Activated CD4-positive, alpha-beta T cell treated with anti-CD3 and anti-CD28 coated beads, Interleukin-2, amount 10 ng/mL, durations not matched to agents 24 days and 14 days (primary cell): ENCODE measurements around the gene CRTC3. TPM values are rescaled to one million over a fixed set of nuclear protein-coding genes. Genes with fewer than 3 reads are reported as not detected.
A peak's percentile ranks its signal among the peaks of the same experiment; 100 is the strongest.
"Not testable (repeated sequence)": the region's sequence is repeated elsewhere in the genome, so short reads cannot be mapped to it uniquely, and the experiment has no call there.

Experiments used
- DNase-seq: peaks from one replicate; pipeline ENCODE4 v3.0.0; 2022
- H3K27ac Mint-ChIP-seq: one replicate; pipeline ENCODE4 v1.8.0; 2022; ENCODE audit warnings: mild to moderate bottlenecking, mixed read lengths
- H3K27me3 Mint-ChIP-seq: one replicate; pipeline ENCODE4 v1.8.0; 2022; ENCODE audit warnings: mixed read lengths
- H3K36me3 Mint-ChIP-seq: one replicate; pipeline ENCODE4 v1.8.0; 2022; ENCODE audit warnings: low read depth, mild to moderate bottlenecking, mixed read lengths
- H3K4me1 Mint-ChIP-seq: one replicate; pipeline ENCODE4 v1.8.0; 2021; ENCODE audit warnings: mixed read lengths
- H3K4me3 Mint-ChIP-seq: one replicate; pipeline ENCODE4 v1.8.0; 2022; ENCODE audit warnings: mild to moderate bottlenecking, moderate library complexity, mixed read lengths
- H3K9me3 Mint-ChIP-seq: one replicate; pipeline ENCODE4 v1.8.0; 2021; ENCODE audit warnings: mixed read lengths
- intact Hi-C: fragments of 100-400 bp; cut with micrococcal nuclease; formaldehyde crosslinking; loops from one replicate; pipeline ENCODE4 v1.15.1; 2023
- total RNA-seq: library from RNA; stranded (reverse); gene quantifications from 2 replicates; pipeline ENCODE4 v1.2.3, GENCODE V29; 2022

The CRTC3 gene
- total RNA-seq, 1 donor from 2014 or later = 54.2 TPM

DNA sequence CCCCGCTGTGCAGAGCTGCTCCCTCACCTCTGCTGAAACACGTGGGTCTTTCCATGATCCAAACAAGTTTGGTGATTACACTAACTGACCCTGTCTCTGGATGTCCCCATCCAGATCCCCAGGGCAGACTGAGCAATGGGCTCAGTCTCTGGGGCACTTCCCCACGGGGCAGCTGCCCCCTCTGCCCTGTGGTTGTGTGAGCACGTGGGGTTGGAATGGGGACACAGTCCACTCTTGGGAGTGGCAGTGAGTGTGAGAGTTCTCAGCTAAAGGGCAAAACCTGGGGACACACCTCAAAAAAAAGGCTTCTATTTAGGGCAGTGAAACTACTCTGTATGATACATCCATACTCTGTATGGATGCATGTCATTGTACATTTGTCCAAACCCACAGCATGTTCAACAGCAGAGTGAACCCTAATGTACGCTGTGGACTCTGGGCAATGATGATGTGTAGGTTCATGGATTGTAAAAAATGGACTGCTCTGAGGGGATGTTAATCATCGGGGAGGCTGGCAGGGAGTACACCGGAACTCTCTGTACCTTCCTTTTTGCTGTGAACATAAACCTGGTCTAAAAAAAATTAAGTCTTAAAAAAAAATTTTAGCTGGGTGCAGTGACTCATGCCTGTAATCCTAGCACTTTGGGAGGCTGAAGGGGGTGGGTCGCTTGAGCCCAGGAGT, 137.5 kb downstream of the CRTC3 start:
- H3K4me3 Mint-ChIP-seq = peak overlapping the region; percentile 82
- intact Hi-C loops = no loop called here
- H3K27ac Mint-ChIP-seq = peak overlapping the region; percentile 87
- peak; percentile 60 for DNase-seq
- peaks cover 40% of the 10 kb centered on the region for H3K4me1 Mint-ChIP-seq
- H3K9me3 Mint-ChIP-seq = peaks cover 5% of the 10 kb centered on the region
- H3K36me3 Mint-ChIP-seq = peaks cover 12% of the 10 kb centered on the region
- H3K27me3 Mint-ChIP-seq = peaks cover 3% of the 10 kb centered on the region

DNA sequence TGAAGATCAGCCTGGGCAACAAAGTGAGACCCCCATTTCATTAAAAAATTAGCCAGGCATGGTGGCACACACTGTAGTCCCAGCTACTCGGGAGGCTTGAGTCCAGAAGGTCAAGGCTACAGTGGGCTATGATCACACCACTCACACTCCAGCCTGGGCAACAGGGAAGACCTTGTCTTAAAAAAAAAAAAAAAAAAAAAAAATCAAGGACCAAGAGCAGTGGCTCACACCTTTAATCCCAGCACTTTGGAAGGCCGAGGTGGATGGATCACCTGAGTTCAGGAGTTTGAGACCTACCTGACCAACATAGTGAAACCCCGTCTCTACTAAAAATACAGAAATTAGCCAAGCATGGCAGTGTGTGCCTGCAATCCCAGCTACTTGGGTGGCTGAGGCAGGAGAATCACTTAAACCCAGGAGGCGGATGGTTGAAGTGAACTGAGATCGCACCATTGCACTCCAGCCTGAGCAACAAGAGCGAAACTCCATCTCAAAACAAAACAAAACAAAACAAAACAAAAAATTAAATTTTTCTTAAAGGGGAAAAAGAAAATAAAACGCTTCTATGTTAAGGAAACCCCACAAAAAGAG, 138.1 kb downstream of the CRTC3 start:
- H3K36me3 Mint-ChIP-seq = peaks cover 12% of the 10 kb centered on the region
- H3K27ac Mint-ChIP-seq, DNase-seq, H3K9me3 Mint-ChIP-seq, H3K4me3 Mint-ChIP-seq, intact Hi-C loops, H3K27me3 Mint-ChIP-seq: not testable (repeated sequence)
- peaks cover 35% of the 10 kb centered on the region for H3K4me1 Mint-ChIP-seq

DNA sequence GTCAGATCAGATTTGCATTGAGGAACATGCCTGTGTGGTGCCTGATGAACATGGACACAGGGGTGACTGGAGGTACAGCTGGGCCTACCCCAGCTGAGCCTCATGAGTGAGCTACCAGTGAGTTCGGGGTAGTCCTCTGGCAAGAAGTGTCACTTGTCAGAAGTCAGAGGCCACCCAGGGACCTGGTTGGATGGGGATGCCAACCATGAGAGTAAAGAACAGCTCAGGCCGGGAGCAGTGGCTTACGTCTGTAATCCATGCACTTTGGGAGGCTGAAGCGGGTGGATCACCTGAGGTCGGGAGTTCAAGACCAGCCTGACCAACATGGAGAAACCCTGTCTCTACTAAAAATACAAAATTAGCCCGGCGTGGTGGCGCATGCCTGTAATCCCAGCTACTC, 140.9 kb downstream of the CRTC3 start:
- H3K4me1 Mint-ChIP-seq = peaks cover 27% of the 10 kb centered on the region
- intact Hi-C loops, H3K9me3 Mint-ChIP-seq, H3K27ac Mint-ChIP-seq, H3K36me3 Mint-ChIP-seq, H3K27me3 Mint-ChIP-seq, H3K4me3 Mint-ChIP-seq, DNase-seq: not testable (repeated sequence)

DNA sequence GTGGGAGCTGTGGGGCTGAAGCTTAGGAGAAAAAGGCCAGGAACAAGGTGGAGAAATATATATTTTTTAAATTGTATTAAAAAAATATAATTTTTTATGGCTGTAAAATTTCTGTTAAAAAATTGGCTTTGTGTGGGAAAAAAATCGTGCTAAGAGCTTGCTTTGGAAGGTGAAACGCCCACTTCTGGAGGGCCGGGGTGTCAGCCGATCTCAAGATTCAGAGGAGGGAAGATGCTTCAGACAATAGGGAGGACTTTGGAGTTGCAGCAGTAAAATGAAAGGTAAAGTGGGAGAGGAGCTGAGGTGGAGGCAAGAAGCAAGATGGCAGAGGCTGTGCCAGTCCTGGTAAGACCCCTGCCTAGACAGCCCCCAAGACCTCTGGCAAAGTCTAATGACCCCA, 141.5 kb downstream of the CRTC3 start:
- intact Hi-C loops = no loop called here

DNA sequence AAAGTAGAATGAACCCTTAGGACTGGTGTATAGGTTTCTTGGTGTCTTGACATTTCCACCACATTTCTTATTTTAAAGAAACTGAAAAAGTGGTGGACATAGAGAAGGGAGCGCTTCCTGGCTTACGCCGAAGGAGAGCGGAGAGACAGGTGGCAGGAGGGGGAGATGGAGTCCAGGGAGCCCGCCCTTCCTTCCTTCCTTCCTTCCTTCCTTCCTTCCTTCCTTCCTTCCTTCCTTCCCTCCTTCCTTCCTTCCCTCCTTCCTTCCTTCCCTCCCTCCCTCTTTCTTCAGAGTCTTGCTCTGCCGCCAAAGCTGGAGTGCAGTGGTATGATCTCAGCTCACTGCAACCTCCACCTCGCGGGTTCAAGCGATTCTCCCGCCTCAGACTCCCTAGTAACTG, 143.6 kb downstream of the CRTC3 start:
- H3K27ac Mint-ChIP-seq, H3K36me3 Mint-ChIP-seq, intact Hi-C loops, H3K27me3 Mint-ChIP-seq, H3K9me3 Mint-ChIP-seq, H3K4me3 Mint-ChIP-seq, DNase-seq: not testable (repeated sequence)
- peaks cover 24% of the 10 kb centered on the region for H3K4me1 Mint-ChIP-seq

More for the DNA sequence above, 141.5 kb downstream of the CRTC3 start:
- H3K36me3 Mint-ChIP-seq = peaks cover 2% of the 10 kb centered on the region
- peaks cover 5% of the 10 kb centered on the region for H3K9me3 Mint-ChIP-seq
- H3K4me3 Mint-ChIP-seq = no peak overlapping the region
- peaks cover 3% of the 10 kb centered on the region for H3K27me3 Mint-ChIP-seq
- H3K4me1 Mint-ChIP-seq = peaks cover 23% of the 10 kb centered on the region
- no peak overlapping the region for H3K27ac Mint-ChIP-seq
- no peak for DNase-seq

DNA sequence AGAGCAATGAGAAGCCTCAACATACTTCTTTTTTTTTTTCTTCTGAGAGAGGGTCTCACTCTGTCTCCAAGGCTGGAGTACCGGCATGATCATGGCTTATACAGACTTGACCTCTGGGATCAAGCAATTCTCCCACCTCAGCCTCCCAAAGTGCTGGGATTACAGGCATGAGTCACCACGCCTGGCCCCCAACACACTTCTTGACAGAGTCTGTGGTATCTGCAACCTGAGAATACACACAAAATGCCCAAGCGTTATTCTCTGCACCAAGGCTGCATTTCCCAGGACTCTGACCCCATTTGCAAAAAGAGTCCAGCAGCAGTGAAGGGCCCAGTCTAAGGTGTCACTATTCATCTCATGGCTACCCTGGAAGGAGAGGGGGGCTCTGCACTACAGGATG, 144.8 kb downstream of the CRTC3 start:
- Mint-ChIP-seq H3K4me1 (peaks cover 31% of the 10 kb centered on the region), H3K27ac (no peak overlapping the region), H3K9me3 (peaks cover 5% of the 10 kb centered on the region), H3K4me3 (no peak overlapping the region), H3K36me3 (peaks cover 5% of the 10 kb centered on the region), H3K27me3 (no peaks in the 10 kb centered on the region)
- DNase-seq = no peak
- intact Hi-C loops = no loop called here

DNA sequence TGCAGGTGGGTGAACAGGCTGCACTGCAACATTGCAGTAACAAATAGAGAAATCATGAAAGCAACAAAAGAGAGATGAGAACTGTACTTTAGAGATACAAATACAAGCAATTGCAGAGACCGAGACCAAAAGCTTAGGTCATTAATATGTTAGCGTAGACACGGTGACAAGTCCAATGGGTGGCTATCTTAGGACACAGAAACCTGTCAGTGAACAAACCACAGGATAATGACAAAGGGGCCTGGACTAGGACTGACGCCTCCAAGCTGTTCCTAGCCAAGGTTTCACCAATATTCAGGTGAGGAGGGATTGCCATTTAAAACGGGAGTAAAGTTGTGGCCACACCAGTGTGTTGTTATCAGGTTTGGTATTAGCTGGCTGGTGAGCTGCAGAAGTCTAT, 145.7 kb downstream of the CRTC3 start:
- intact Hi-C loops = no loop called here
- Mint-ChIP-seq H3K36me3 (peaks cover 5% of the 10 kb centered on the region), H3K4me3 (no peak overlapping the region), H3K9me3 (peaks cover 5% of the 10 kb centered on the region), H3K4me1 (peaks cover 36% of the 10 kb centered on the region), H3K27ac (peak overlapping the region; percentile 9), H3K27me3 (no peaks in the 10 kb centered on the region)
- no peak for DNase-seq

DNA sequence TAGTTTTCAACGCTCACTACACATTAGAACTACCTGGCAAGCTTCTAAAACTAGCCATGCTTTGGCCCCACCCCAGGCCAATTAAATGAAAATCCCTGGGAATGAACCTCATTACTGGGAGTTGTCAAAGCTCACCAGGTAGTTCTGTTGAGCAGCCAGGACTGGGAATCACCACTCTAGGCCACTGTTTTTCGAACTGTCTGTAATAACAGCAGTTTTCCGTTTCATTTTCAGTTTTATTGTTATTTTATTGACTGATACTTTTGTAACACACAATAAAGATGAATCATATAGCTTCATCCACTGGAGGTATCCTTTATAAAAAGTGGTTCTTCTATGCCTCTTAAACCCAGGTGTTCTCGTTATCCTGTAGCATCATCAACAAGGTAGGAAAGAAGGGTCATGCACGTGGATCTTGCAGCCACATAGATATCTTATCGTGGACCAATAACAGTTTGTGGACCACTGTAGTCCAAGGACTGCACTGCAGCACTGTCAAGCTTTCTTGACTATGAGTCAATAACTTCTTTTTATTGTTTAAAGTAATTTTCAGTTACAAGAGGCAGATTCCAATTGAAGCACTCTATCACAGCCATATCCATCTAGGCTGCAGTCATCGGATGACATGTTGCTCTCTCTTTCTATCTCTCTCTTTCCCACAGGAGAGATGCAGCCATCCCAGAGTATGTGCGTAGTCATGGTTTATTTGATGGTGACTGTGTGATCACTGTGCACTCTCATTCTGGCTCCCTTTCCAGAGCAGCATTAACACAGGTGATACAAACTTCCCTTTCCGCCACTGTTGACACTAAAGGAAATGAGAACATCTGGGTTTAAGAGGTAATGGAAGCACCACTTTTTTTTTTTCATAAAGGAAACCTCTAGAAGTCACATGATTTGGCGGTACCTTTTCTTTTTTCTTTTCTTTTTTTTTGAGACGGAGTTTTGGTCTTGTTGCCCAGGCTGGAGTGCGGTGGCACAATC, 148.4 kb downstream of the CRTC3 start:
- intact Hi-C loops = loop anchor here (1.0 kb wide), 2 partner anchors 8 to 30 kb away; no protein-coding TSS in a partner anchor
- H3K4me1 Mint-ChIP-seq = peaks cover 46% of the 10 kb centered on the region
- peak overlapping the region; percentile 50 for H3K4me3 Mint-ChIP-seq
- H3K9me3 Mint-ChIP-seq = no peaks in the 10 kb centered on the region
- H3K36me3 Mint-ChIP-seq = peaks cover 3% of the 10 kb centered on the region
- DNase-seq = peak; percentile 84
- no peaks in the 10 kb centered on the region for H3K27me3 Mint-ChIP-seq
- H3K27ac Mint-ChIP-seq = peak overlapping the region; percentile 89

DNA sequence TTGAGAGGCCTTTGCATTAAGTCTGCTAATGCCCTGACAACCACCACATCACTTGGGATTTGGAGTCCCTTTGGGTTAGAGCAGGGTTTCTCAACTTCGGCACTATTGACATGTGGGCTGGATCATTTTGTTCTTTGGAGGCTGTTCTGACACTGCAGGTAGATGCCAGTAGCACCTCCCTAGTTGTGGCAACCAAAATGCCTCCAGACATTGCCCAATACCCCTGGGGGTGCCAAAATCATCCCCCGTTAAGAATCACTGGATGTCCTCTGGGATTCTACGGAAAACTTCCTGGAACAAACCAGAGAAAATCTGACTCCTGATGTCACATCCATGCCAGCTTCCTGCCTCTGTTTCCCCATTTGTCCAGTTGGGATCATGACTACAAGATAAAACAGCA, 150.2 kb downstream of the CRTC3 start:
- Mint-ChIP-seq H3K4me1 (peaks cover 50% of the 10 kb centered on the region), H3K27ac (peak overlapping the region; percentile 41), H3K9me3 (no peaks in the 10 kb centered on the region), H3K27me3 (no peaks in the 10 kb centered on the region), H3K4me3 (no peak overlapping the region), H3K36me3 (peaks cover 3% of the 10 kb centered on the region)
- intact Hi-C loops = loop anchor here (1.0 kb wide), 1 partner anchor 19 kb away; no protein-coding TSS in a partner anchor
- DNase-seq = no peak

DNA sequence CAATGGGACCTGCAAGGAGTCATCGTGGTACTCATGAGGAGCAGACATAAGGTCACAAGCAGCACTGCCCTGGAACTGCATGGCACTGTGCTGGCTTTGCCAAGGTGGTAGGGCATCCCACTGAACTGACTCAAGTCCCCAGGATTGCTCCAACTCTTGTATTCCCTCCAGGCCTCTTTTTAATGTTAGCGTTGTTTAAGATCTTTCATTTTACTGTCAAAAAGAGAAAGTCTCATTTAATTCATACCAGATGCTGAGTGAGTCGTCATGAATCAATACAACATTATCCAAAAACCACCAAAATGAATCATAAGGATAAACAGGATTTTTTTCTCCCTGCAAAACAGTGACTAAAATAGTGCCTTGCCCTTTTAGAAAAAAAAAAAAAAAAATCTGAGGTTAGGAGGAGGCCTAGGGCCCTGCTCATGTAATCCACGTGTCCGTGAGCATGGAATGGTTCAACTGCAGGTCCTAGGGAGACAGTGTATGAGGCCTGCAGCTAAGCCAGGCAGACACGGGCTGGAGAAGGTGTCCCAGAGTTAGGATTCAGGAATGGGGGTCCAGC, 150.7 kb downstream of the CRTC3 start:
- no peaks in the 10 kb centered on the region for H3K9me3 Mint-ChIP-seq
- H3K4me3 Mint-ChIP-seq = no peak overlapping the region
- no peaks in the 10 kb centered on the region for H3K27me3 Mint-ChIP-seq
- peak overlapping the region; percentile 41 for H3K27ac Mint-ChIP-seq
- DNase-seq = no peak
- peaks cover 51% of the 10 kb centered on the region for H3K4me1 Mint-ChIP-seq
- intact Hi-C loops = loop anchor here (1.0 kb wide), 1 partner anchor 19 kb away; no protein-coding TSS in a partner anchor
- H3K36me3 Mint-ChIP-seq = peaks cover 3% of the 10 kb centered on the region

DNA sequence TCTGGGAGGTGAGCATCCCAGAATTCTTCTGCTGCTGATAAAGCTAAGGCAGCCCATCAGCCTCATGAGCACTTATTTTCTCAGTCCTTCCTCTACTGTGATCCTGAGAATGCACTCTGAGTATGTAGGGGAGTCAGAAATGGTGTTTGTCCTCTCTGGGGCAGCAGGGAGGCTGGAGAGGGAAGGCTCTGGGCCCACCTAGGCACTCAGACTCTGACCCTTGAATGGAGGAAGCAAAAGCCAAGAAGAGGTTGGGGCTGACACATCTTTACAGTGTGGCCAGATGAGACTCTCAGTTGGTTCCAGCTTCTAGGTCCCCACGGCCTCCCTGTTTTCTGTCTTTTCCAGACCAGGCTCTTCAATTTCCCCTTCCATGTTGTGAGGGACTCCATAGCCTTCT, 151.3 kb downstream of the CRTC3 start:
- Mint-ChIP-seq H3K27ac (peak overlapping the region; percentile 56), H3K4me1 (peaks cover 54% of the 10 kb centered on the region), H3K36me3 (peaks cover 3% of the 10 kb centered on the region), H3K9me3 (no peaks in the 10 kb centered on the region), H3K27me3 (no peaks in the 10 kb centered on the region), H3K4me3 (no peak overlapping the region)
- DNase-seq = peak; percentile 58
- intact Hi-C loops = no loop called here

DNA sequence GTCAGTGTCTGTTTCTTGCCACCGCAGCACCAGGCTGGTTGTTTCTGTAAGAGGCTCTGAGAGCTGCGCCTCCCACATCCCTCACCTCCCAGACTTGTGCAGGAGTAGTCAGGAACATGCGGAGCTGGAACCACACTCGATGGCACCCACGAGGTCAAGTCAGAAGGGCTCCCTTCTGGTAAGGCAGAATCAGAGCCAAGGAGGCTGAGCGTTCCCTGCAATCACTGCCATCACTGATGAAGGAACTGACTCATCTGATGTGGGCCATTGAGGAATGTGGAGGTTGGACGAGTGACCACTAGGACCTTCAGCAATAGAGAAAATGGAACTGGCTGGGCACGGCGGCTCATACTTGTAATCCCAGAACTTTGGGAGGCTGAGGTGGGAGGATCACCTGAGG, 151.8 kb downstream of the CRTC3 start:
- intact Hi-C loops = no loop called here
- H3K27me3 Mint-ChIP-seq = no peaks in the 10 kb centered on the region
- no peak for DNase-seq
- peaks cover 57% of the 10 kb centered on the region for H3K4me1 Mint-ChIP-seq
- no peaks in the 10 kb centered on the region for H3K9me3 Mint-ChIP-seq
- H3K36me3 Mint-ChIP-seq = peaks cover 2% of the 10 kb centered on the region
- no peak overlapping the region for H3K27ac Mint-ChIP-seq
- H3K4me3 Mint-ChIP-seq = no peak overlapping the region

DNA sequence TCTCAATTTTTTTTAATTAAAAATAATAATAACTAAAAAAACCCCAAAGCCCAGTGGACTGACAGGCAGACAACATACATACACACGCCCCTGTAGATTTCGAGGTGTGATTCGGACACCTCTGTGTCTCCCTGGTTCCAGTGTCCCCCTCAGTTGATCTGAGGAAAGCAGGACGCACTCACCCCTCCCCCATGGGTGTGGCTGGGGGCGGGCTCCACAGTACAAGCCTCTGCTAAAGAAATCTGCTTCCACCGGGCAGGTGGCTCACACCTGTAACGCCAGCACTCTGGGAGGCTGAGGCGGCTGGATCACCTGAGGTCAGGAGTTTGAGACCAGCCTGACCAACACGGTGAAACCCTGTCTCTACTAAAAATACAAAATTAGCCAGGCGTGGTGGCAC, 153.6 kb downstream of the CRTC3 start:
- H3K36me3 Mint-ChIP-seq = peaks cover 3% of the 10 kb centered on the region
- no peak overlapping the region for H3K27ac Mint-ChIP-seq
- H3K4me1 Mint-ChIP-seq = peaks cover 62% of the 10 kb centered on the region
- H3K9me3 Mint-ChIP-seq = no peaks in the 10 kb centered on the region
- intact Hi-C loops = no loop called here
- DNase-seq = no peak
- H3K27me3 Mint-ChIP-seq = no peaks in the 10 kb centered on the region
- H3K4me3 Mint-ChIP-seq = no peak overlapping the region
